GM21528 (cell line): ENCODE data around the gene R3HDM1.
A peak's percentile ranks its signal among the peaks of the same experiment; 100 is the strongest.
"Not testable (repeated sequence)": the region's sequence is repeated elsewhere in the genome, so short reads cannot be mapped to it uniquely, and the experiment has no call there.

Source experiments
- ATAC-seq: cut with Tn5 transposase; IDR thresholded peaks from one replicate; pipeline ENCODE4 v1.9.1; 2021; ENCODE audit warnings: mild to moderate bottlenecking, moderate library complexity; ENCODE audit not compliant: unreplicated experiment, low FRiP score

Gene R3HDM1

GRCh38 chr2:135637456-135638087 is 106.3 kb downstream of the R3HDM1 start:
- ATAC-seq, result no peak

GRCh38 chr2:135638825-135639224 is 107.5 kb downstream of the R3HDM1 start:
- ATAC-seq, result no peak

GRCh38 chr2:135641156-135642068 is 110.1 kb downstream of the R3HDM1 start:
- no peak for ATAC-seq

GRCh38 chr2:135647836-135648579 is 116.7 kb downstream of the R3HDM1 start:
- ATAC-seq, result no peak

- no peak for ATAC-seq
Observed at GRCh38 chr2:135650721-135651120, 119.4 kb downstream of the R3HDM1 start.

- ATAC-seq, result no peak
Observed at GRCh38 chr2:135651717-135652116, 120.4 kb downstream of the R3HDM1 start.

- not testable (repeated sequence) for ATAC-seq
Observed at GRCh38 chr2:135654239-135654638, 123.0 kb downstream of the R3HDM1 start.

- ATAC-seq, result no peak
Observed at GRCh38 chr2:135657806-135658582, 126.7 kb downstream of the R3HDM1 start.

- no peak for ATAC-seq
Observed at GRCh38 chr2:135662088-135662487, 130.8 kb downstream of the R3HDM1 start.

- ATAC-seq, result no peak
Observed at GRCh38 chr2:135663148-135663700, 131.9 kb downstream of the R3HDM1 start.

- ATAC-seq, result peak; percentile 75
Observed at GRCh38 chr2:135664623-135665068, 133.4 kb downstream of the R3HDM1 start.

GRCh38 chr2:135667045-135667444 is 135.8 kb downstream of the R3HDM1 start:
- ATAC-seq, result no peak

GRCh38 chr2:135674453-135674852 is 143.2 kb downstream of the R3HDM1 start:
- ATAC-seq, result no peak

- ATAC-seq, result no peak
Observed at GRCh38 chr2:135676031-135676430, 144.7 kb downstream of the R3HDM1 start.

- no peak for ATAC-seq
Observed at GRCh38 chr2:135679125-135679524, 147.8 kb downstream of the R3HDM1 start.

GRCh38 chr2:135685361-135685760 is 154.1 kb downstream of the R3HDM1 start:
- no peak for ATAC-seq

GRCh38 chr2:135688978-135689377 is 157.7 kb downstream of the R3HDM1 start:
- ATAC-seq, result no peak

- no peak for ATAC-seq
Observed at GRCh38 chr2:135689679-135690078, 158.4 kb downstream of the R3HDM1 start.

GRCh38 chr2:135694711-135695110 is 163.4 kb downstream of the R3HDM1 start:
- no peak for ATAC-seq

GRCh38 chr2:135698838-135699237 is 167.6 kb downstream of the R3HDM1 start:
- ATAC-seq, result no peak
